Right renal pelvis (tissue), 4 donors: ENCODE measurements around the gene PPFIBP1. TPM values are rescaled to one million over a fixed set of nuclear protein-coding genes. Genes with fewer than 3 reads are reported as not detected.
"Not testable (repeated sequence)": the region's sequence is repeated elsewhere in the genome, so short reads cannot be mapped to it uniquely, and the experiment has no call there.

Source experiments
- DNase-seq, 4 donors: peaks; one replicate each; pipeline ENCODE4 v3.0.0-alpha.2; 2013; ENCODE audit warnings: low read depth in 4 of 4, low spot score in 3 of 4, missing footprints in 1 of 4
- polyA plus RNA-seq, 4 donors: library from polyadenylated mRNA; unstranded; fragments of 120-200 nt; gene quantifications; one replicate each; pipeline ENCODE4 v1.2.1, GENCODE V29; 2013; ENCODE audit not compliant: insufficient read length in 4 of 4

PPFIBP1 gene
- polyA plus RNA-seq, 4 donors: 62.1 to 93.3 (median 78.0) TPM

DNA sequence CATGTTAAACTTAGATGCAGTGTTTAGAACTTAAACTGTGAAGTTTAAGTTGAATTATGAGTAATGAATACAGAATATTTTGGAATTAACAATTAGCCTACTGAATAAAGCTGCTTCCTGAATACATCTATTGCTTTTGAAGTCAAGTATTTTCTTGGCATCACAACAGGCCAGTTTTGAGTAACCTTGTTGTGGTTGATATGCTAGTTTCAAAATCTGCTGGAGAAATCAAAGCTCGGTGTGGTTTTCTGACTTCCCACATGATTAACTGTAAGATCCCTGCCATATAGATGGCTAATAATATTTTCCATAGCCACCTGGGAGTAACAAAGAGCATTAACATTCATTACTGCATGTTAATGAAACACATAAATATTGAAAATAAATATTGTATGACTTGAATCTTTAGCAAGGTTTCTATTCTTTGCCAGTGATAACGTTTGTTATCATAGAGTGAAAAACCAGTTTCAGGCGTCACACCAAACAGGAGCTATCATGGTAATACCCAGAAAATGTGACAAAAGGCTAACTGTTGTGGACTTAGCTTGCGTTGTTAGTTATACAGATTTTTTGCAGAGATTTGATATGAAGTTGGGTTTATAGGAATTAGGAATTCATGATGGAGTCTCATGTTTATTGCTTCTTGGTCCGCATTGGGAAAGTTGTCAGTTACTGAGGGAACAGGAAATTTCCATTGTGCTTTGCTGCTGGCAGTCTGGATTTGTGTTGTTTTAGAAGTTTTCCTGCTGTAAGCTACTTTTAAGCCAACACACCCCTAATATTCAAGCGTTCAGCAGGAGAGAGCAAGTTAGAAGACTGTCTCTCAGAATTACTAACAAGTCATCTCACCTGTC lies 32.1 kb downstream of the PPFIBP1 start:
- DNase-seq: no peak

DNA sequence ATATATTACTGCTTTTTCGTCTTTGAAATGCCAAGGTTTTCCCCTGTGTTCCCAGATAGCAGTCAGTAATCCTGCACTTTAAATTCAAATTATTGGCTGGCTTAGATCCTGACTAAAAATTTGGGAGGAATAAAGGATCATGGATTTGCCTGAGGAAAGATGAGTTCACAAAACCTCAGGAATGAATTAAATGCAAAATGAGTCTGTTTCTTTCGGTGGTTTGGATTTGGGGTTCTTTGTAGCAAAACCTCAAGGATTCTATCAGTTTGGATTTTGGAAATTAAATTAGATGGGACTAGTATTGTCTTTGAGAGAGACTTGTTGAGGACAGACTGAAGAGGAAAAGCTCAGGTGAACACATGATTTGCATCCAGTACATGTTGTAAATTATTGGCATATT lies 36.1 kb downstream of the PPFIBP1 start:
- no peak for DNase-seq

DNA sequence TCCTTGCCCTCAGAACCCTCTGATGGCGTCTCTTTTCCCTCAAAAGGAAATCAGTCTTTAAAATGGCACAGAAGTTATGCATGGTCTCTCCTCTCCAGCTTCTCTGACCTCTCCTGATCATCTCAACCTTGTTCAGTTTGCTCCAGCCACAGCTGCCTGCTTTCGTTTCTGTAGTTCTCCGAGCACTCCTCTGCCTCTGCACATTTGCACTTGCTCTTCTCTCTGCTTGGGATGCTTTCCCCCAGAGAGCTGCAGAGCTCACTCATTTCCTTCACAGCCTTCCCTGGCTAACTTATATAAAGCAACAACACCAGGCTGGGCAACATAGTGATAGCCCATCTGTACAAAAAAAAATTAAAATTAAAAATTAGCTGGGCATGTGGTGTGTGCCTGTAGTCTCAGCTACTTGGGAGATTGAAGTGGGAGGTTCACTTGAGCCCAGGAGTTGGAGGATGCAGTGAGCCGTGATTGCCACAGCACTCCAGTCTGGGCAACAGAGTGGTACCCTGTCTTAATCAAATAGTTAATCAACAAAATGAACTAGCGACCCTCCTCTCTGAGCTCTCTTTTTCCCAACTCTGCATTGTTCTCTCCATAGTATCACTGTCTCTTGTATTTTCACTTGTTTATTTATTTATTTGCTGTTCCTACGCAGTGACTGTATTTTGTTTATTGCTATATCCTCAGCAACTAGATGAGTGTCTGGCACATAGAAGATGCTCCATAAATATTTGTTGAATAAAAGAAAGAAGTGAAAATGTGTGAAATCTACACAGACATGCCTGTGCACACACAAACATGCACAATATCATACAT lies 37.7 kb downstream of the PPFIBP1 start:
- no peak for DNase-seq

DNA sequence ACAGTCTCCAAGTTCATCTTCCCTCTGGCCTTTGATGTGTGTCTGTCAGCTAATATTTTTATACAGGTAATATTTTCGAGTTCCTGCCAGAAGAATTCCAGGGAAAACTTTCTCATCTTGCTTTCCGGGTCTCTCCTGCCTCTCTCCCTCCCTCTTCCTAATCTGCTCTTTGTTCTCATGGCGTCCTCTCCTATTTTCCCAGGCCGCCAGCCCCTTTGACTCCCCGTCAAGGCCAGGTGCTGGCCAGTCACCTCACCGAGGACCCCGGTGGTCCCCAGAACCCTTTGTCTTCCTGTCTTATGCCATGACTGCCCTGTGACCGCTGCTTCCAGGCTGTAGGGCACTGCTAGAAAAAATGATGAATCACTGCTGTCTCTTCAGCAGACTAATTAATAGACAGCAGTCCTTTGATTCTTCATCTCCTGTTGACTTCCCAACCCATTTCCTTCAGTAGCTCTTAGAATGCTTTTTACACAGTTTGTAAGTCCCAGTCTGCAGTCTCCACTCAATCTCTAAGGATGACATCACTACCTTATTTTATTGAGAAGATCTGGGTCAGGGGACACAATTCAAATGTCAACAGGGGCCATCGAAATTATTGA lies 40.7 kb downstream of the PPFIBP1 start:
- DNase-seq: no peak

DNA sequence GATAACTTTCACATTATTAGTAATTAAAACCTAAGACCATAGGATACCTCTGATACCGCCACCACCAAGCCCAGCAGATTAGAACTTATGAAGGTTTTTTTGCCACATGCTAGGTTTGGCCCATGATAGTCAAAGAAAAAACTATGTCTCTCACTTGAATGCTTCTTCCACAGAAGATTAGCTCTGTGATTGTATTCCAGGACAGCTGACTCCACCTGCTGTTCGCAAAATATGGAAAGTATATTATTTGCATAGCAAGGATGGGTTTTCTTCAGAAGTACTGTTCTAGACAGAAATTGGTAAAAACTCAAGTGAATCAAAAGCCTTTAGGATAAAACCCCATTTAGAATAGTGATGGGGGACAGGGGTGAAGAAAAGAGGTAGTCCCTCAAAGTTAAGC lies 42.2 kb downstream of the PPFIBP1 start:
- no peak for DNase-seq

DNA sequence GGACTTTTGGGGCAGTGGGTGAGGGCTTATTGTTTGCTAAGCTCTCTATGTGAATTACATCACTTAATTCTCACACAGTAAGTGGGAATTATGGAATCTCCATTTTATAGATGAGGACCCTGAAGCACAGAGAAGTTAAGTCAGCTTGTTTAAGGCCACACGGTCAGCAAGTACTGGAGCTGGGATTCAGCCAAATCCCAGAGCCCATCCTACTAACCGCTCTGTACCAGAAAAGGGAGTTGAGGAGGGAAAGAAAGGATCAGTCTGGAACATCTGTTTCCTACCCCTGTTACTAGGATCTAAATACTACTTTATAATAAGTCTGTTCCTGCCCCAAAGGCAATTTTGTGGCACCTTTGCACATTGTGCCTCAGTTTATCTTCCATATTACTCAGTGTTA lies 42.6 kb downstream of the PPFIBP1 start:
- no peak for DNase-seq

DNA sequence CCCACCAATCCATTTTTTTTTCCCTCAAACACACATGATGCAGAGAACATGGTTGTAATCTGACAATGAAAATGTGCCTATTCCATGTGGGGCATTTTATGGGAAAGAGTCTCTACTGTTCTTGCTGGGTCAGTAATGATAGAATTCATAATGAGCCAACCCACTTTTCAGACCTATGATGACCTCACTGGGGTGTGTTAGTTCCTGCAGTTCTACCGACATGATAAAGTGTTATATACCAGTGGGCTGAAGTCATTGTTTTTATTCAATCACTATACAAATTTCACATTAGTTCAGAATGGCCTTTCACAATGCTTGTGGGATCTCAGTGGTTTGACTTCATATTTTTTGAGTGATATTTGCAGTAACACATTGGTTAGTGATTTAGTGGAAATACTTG lies 47.5 kb downstream of the PPFIBP1 start:
- DNase-seq: no peak

DNA sequence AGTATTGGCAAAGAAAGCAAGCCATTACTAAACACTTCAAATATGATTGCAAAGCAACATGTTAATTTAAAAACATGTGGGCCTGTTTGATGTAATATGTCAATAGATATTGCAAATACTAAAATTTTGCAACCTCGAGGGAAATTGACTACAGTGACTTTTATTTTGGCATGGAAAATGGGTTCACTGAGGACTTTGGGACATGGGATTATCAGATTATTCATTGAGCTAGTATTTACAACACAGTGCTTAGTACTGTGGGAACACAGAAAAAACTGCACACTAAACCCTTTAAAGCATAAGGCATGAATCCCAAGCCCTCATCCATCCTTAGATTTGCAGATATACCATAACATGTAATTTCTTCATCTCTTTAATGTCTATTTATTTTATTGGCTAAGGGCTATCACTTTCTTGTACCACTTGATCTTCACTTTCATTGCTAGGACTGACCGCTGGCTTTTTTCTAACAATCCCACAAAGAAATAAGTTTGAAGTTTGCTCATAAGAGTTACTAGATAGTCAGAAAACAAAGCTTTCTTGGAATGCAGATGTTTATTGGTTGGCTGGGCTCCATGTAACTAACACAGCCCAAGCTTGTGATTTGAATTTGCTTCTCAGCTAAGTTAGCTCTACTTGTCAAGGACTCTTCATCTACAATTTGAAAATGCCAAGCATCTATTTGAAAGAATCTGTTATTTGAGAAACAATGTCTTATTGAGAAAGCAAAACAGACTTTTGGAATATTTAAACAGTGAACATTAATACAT lies 48.7 kb downstream of the PPFIBP1 start:
- no peak for DNase-seq

DNA sequence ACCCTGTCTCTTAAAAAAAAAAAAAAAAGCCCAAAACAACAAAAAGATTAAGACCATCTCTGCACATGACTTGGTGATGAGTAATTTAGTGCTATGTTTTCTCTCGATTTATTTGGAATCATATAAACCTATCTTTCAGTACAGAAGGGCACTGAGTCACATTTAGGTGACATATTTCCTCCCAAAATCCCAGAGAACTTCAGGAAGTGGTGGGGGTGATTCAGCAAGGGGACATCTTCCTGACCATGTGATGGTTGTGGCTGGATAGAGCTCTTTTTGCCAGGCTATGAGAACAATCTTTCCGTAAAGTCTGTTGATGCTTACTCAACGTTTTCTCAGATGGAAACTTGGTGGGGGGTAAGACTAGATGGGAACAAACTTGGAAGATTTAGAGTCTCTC lies 50.0 kb downstream of the PPFIBP1 start:
- DNase-seq: no peak

DNA sequence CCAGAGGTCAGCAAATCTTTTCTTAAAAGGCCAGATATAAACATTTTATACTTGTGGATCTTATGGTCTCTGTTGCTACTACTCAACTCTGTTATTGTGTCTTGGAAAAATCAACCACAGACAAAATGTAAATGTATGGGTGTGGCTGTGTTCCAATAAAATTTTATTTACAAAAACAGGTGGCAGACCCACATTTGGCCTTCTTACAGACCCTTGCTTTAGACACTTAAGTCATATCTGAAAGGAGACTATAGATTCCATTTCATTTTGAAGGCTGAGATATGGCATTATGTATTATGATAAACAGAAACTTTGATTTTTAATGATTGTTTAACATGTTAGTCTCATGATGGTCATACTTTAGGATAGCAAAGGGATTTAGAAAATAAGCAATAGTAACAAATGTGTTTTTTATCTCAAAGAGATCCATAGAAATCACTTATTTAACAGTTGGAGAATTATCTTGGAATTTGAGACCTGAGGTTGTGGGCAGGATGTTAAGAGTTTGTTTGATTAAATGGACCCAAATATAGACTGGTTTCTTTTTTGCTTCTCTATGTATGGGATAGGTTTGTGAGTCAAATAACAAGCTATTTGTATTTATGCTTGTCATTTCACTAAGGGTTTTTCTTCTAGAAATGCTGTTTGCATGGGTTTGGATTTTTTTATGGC lies 51.2 kb downstream of the PPFIBP1 start:
- DNase-seq: no peak

DNA sequence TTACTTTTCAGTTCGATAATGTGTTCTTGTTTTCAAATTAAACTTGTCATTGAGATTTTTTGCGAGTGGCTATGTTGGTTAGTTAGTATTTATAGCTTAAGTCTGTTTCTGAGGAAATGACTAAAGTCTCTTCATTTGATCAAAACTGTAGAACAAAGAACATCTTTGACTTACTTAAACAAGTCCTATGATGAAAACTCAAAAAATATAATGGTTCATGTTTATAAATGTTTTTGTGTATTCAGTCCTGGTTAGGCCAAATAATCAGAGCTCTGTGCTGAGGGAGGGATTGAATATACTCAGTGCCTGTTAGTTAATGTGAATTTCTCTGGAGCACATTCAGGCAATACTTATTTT lies 51.7 kb downstream of the PPFIBP1 start:
- DNase-seq: no peak

DNA sequence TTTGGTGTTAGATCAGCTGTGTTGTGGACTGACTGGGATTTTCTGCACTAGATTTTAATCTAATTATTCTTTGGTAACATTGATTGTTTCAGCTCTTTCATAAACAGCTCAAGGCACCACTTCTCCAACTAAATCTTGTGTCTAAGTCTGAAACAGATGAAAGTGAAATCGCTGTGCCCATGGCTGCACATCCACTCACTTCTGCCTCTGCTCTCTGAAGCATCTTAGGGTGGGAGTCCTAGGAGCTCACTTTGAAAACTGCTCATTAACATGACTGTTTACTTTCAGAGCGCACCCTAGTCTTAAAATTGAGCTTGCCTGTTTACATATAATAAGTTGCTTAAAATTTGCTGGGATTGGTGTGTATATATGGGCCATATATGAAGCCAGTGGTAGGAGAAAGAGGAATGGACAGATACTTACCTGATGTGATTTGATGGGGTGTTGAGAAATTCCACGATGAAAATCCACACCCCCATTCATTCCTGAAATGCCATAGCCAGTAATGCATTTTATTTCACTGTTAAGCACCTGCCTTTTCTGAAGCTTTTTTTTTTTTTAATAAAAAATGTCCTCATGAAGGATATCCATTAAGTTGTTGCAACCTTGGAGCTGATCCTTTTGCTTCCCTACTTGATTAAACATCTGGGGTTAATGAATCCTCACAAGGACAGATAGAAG lies 52.8 kb downstream of the PPFIBP1 start:
- no peak for DNase-seq

DNA sequence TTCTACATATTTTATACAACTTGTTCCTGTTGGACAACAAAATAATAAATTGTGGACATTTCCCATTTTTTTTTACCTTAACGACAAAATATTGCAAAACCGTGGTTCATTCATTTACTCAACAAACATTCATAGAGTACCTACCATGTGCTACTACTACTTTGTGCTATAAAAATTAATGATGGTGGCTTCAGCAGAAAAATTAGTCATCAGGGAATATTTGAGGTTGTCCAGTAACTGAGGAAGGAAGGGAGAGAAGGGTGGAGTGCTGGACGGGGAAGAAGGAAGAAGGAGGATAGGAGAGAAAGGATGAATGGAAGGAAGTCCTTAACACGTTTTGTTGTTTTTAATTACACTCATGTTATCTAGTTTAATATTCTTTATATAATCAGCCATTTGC lies 53.7 kb downstream of the PPFIBP1 start:
- no peak for DNase-seq

DNA sequence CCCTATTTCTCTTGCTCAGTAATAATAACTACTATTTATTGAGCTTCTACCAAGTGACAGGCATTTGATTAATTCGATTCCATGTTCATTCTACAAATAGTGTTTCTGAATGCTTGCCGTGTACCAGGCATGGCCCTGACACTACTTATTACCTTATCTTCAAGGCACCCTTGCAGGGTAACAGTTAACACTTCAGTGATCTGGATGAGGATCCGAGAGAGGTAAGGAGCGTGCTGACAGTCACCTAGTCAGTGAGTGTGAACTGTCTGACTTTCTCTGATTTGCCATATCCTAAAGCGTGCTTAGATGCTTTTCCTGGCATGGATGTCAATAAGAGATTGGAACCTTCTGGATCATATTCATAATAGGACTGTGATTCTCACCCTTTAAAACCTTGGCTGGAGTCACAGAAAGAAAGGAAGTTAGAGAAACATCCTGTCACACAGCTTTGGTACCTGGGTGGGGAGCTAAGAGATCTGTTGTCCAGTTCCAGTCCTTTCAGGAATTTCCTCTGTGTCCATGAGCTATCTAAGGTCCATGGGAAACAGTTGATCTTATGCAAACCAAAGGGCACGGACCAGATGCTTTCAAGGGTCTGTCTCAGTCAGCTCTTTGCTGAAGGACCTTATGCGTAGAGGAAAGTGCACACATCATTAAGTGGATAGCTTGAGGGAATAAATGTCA lies 54.8 kb downstream of the PPFIBP1 start:
- DNase-seq: no peak

DNA sequence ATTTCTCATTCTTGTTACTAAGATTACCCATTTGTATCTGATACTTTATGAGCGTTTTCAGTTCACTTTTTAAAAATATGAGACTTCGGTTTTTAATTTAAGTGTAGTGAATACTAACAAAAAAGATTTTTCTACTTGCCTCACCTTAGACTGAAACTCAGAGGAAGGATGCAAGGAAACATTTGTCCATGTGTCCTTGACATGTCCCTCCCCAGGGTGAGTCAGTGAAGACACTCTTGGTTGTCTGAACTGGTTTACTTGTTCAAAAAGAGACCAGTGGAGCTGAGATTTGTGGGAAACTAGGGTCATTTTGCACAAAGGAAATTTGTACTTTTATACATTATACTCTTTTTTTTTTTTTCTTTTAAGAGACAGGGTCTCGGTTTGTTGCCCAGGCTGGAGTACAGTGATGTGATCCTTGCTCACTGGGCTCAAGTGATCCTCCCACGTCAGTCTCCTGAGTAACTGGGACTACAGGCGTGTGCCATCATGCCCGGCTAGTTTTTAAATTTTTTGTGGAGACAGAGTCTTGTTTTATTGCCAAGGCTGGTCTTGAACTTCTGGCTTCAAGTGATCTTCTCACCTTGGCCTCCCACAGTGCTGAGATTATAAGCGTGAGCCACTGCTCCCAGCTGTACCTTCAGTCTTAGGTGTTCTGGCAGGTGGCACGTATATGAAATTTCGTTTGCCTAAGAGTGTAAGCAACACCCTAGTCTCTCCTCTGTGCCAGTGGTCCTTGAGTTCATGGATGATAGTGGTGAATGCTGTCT lies 56.7 kb downstream of the PPFIBP1 start:
- DNase-seq: no peak

DNA sequence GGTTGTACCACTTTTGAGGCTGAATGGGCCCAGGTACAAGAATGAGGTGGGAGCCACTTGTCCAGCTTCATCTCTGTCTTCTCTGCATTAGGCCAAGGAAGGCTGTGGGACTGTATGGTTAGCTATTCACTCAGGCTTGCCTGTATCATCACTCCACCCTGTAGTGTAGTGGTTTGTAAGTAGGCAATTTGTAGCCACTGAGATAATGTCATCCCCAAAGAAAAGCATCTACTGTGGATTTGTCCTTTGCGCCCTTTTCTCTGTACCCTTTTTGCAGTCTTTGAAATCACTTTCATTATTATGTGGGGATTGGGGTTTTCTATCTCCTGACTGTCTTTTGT lies 57.3 kb downstream of the PPFIBP1 start:
- not testable (repeated sequence) for DNase-seq

DNA sequence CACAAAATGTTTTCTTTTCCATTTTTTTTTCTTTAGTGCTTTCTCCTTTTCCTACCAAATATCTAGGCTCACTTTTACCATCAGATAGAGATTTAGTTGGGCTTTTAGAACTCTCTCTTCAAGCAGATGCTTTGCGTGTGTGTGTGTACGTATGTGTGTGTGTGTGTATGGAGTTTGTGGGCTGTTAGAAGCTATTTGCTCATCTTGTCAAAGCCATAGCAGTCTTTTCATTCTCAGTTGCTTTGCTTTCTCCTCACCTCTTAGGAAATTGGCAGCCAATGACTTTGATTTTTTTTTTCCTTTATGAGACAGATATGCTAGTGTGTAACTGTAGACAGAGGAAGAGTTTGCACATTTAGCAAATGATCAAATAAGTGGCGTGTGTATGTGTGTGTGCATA lies 57.8 kb downstream of the PPFIBP1 start:
- DNase-seq: not testable (repeated sequence)

DNA sequence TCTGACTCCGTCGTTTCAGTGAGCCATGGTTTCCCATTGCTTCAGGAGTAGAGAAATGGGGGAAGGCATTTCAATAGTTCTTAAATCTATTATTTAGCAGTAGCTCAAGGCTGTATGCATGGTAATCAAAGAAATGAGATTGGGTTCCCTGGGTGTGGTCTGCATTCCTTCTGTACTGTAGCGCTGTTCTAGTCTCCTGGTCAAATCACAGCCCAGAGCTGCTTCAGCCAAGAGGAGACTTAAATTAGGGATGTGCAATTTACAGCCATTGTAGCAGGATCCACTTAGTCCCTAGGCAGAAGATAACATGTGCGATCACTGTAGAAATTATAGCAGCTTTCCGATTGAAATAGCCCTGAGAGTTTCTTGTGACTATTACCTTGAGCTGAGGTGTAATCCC lies 58.4 kb downstream of the PPFIBP1 start:
- not testable (repeated sequence) for DNase-seq
